OCI-LY7 (cell line): ENCODE data around the gene CFAP65. TPM values are rescaled to one million over a fixed set of nuclear protein-coding genes. Genes with fewer than 3 reads are reported as not detected.

ENCODE experiments used
- BruUV-seq: library from RNA; stranded (reverse); fragments of 400-500 nt; replicated peaks from 2 replicates; lab custom pipeline; 2021; lab: Mats Ljungman, UMichigan
- CTCF ChIA-PET: fragments of 300-600 bp; sonication (Branson Sonifier 250); formaldehyde crosslinking; loops from one replicate; lab custom pipeline; 2022; ENCODE audit warnings: antibody characterized with exemption; ENCODE audit not compliant: unreplicated experiment; lab: Charles Lee
- POLR2A ChIA-PET: fragments of 300-600 bp; sonication (Branson Sonifier 250); formaldehyde crosslinking; loops from one replicate; lab custom pipeline; 2022; ENCODE audit warnings: antibody characterized with exemption; lab: Charles Lee
- DNase-seq: peaks from one replicate; pipeline ENCODE4 v3.0.0-alpha.2; 2015; ENCODE audit warnings: low spot score
- H2AFZ ChIP-seq: fragments of 200-600 bp; sonication (generic), shearing (Covaris generic); 2 replicates; pipeline ENCODE4 v1.6.1; 2014; ENCODE audit warnings: mild to moderate bottlenecking, antibody characterized with exemption, low read length, moderate library complexity
- H3K27ac ChIP-seq: fragments of 200-600 bp; sonication (generic); 2 replicates; pipeline ENCODE4 v1.5.1; 2014; ENCODE audit warnings: mixed run types, low read depth, mild to moderate bottlenecking, moderate library complexity, low read length, inconsistent platforms; ENCODE audit not compliant: poor library complexity, severe bottlenecking
- H3K36me3 ChIP-seq: fragments of 200-600 bp; sonication (generic); 2 replicates; pipeline ENCODE4 v1.6.1; 2014; ENCODE audit warnings: mild to moderate bottlenecking, antibody characterized with exemption, low read length, moderate library complexity, mixed read lengths; ENCODE audit not compliant: insufficient read depth
- H3K4me1 ChIP-seq: fragments of 200-600 bp; sonication (generic); 2 replicates; pipeline ENCODE4 v1.5.1; 2014; ENCODE audit warnings: mild to moderate bottlenecking, low read length; ENCODE audit not compliant: insufficient read depth, poor library complexity, severe bottlenecking
- H3K4me2 ChIP-seq: fragments of 200-600 bp; sonication (generic); 2 replicates; pipeline ENCODE4 v1.6.1; 2014; ENCODE audit warnings: mild to moderate bottlenecking, low read length
- H3K4me3 ChIP-seq: fragments of 200-600 bp; sonication (generic); 2 replicates; pipeline ENCODE4 v1.5.1; 2014; ENCODE audit warnings: mild to moderate bottlenecking, low read depth, low read length; ENCODE audit not compliant: poor library complexity, severe bottlenecking
- H3K79me2 ChIP-seq: fragments of 200-600 bp; sonication (generic); 2 replicates; pipeline ENCODE4 v1.6.1; 2016; ENCODE audit warnings: low read depth, mild to moderate bottlenecking, low read length, moderate library complexity, mixed read lengths; ENCODE audit not compliant: insufficient read depth
- H3K9me2 ChIP-seq: fragments of 200-600 bp; sonication (generic); 2 replicates; pipeline ENCODE4 v1.6.1; 2016; ENCODE audit warnings: mild to moderate bottlenecking, low read length, mixed read lengths; ENCODE audit not compliant: insufficient read depth
- H3K9me3 ChIP-seq: fragments of 200-600 bp; sonication (generic); 2 replicates; pipeline ENCODE4 v1.6.1; 2014; ENCODE audit warnings: mild to moderate bottlenecking, mixed run types, low read length, mixed read lengths
- H4K20me1 ChIP-seq: fragments of 200-600 bp; sonication (generic); 2 replicates; pipeline ENCODE4 v1.6.1; 2014; ENCODE audit warnings: mild to moderate bottlenecking, antibody characterized with exemption, low read length, moderate library complexity, mixed read lengths; ENCODE audit not compliant: insufficient read depth
- EZH2phosphoT487 ChIP-seq: fragments of 200-600 bp; sonication (generic); IDR thresholded peaks from 2 replicates; pipeline ENCODE4 v1.6.1; 2018; ENCODE audit warnings: low read depth, borderline replicate concordance, mild to moderate bottlenecking, mixed run types, antibody characterized with exemption, low read length, moderate library complexity, mixed read lengths
- intact Hi-C: fragments of 100-400 bp; cut with micrococcal nuclease; formaldehyde crosslinking; loops from one replicate; pipeline ENCODE4 v1.10.0; 2022; ENCODE audit not compliant: unreplicated experiment
- total RNA-seq, 2 experiments: library from RNA; depleted of rRNA in 1 of 2; stranded (reverse); fragments of >200 nt in 1 of 2; shearing (Covaris generic) in 1 of 2; gene quantifications; 2 replicates each; pipeline ENCODE4 v1.2.3, GENCODE V29; 2014 to 2022
- TF ChIP-seq, protein P1 (sequence below): fragments of 200-600 bp; sonication (generic); conservative IDR thresholded peaks from 2 replicates; pipeline ENCODE4 v1.5.1; 2014; ENCODE audit warnings: mild to moderate bottlenecking, antibody characterized with exemption, low read length, moderate library complexity, mixed read lengths

The CFAP65 gene
- total RNA-seq, 2 experiments from 2014 or later, result not detected

DNA sequence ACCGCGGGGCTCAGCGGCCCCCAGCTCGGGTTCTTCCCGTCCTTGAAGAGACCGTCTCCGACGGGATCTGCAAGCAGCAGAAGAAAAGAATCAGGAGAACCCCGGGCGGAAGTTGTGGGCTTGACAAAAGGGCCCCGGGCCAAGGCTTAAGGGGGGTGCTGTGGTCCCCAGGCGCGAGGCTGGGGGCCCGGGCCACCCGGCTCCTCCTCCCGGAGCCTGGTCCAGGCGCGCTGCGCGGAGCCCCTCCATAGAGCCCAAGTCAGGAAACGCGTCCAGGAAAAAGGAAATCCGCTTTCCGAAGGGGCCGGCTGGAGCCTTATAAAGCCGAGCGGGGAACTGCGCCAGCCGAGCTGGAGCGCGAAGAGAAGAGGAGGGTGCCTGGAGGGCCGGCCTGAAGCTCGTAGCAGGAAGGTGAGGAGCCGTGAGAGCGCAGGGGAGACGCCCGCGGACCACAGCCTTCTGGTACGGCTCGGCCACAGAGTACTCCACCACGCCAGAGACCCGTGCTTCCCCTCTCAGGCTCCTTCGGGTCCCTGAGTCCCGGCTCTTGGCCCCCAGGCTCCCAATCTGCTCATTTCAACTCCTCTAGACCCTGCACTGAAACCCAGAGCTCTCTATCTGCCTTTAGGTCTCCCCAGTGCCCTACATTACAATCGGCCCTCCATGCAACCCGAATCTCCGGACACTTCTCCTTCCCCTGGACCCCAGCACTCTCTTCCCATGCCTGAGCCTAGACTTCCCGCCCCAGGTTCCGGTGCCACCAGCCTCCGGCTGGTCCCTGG lies 56.9 kb downstream of the CFAP65 start:
- H2AFZ ChIP-seq, result no peak overlapping the region
- no peak overlapping the region for H3K4me2 ChIP-seq
- H3K27ac ChIP-seq, result no peak overlapping the region
- BruUV-seq, result no TSS peak
- H3K36me3 ChIP-seq, result no peaks in the 10 kb centered on the region
- H4K20me1 ChIP-seq, result no peaks in the 10 kb centered on the region
- CTCF ChIA-PET, result no interaction called here
- no peak for DNase-seq
- no peak overlapping the region for H3K4me3 ChIP-seq
- no peaks in the 10 kb centered on the region for H3K79me2 ChIP-seq
- no peaks in the 10 kb centered on the region for H3K9me2 ChIP-seq
- H3K4me1 ChIP-seq, result no peaks in the 10 kb centered on the region
- POLR2A ChIA-PET, result no interaction called here
- no peak for TF ChIP-seq EZH2phosphoT487
- TF ChIP-seq, protein P1, sequence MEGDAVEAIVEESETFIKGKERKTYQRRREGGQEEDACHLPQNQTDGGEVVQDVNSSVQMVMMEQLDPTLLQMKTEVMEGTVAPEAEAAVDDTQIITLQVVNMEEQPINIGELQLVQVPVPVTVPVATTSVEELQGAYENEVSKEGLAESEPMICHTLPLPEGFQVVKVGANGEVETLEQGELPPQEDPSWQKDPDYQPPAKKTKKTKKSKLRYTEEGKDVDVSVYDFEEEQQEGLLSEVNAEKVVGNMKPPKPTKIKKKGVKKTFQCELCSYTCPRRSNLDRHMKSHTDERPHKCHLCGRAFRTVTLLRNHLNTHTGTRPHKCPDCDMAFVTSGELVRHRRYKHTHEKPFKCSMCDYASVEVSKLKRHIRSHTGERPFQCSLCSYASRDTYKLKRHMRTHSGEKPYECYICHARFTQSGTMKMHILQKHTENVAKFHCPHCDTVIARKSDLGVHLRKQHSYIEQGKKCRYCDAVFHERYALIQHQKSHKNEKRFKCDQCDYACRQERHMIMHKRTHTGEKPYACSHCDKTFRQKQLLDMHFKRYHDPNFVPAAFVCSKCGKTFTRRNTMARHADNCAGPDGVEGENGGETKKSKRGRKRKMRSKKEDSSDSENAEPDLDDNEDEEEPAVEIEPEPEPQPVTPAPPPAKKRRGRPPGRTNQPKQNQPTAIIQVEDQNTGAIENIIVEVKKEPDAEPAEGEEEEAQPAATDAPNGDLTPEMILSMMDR, result no peak
- no peaks in the 10 kb centered on the region for H3K9me3 ChIP-seq
- intact Hi-C loops, result no loop called here

DNA sequence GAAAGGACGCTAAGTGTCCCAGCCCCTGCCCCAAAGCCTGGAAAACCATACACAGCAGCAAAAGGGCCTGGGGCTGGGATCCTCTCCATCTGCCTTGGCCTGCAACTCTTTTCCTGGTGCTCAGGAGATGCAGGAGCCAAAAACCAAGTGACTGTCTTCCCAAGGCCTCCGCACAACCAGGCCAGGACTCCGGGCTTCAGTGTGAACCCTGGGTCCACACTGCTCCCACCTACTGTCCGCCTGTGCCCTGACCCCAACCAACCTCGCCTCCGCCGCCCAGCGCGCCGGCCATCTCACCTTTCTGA lies 57.4 kb downstream of the CFAP65 start:
- Histone ChIP-seq H3K4me2 (no peak overlapping the region), H3K9me2 (no peaks in the 10 kb centered on the region), H3K9me3 (no peaks in the 10 kb centered on the region), H3K4me1 (no peaks in the 10 kb centered on the region), H2AFZ (no peak overlapping the region), H3K79me2 (no peaks in the 10 kb centered on the region), H3K36me3 (no peaks in the 10 kb centered on the region), H3K27ac (no peak overlapping the region), H4K20me1 (no peaks in the 10 kb centered on the region), H3K4me3 (no peak overlapping the region)
- DNase-seq, result no peak
- TF ChIP-seq EZH2phosphoT487, result no peak
- TF ChIP-seq, protein P1, result no peak
- intact Hi-C loops, result no loop called here
- BruUV-seq, result no TSS peak
- ChIA-PET POLR2A (no interaction called here), CTCF (no interaction called here)

DNA sequence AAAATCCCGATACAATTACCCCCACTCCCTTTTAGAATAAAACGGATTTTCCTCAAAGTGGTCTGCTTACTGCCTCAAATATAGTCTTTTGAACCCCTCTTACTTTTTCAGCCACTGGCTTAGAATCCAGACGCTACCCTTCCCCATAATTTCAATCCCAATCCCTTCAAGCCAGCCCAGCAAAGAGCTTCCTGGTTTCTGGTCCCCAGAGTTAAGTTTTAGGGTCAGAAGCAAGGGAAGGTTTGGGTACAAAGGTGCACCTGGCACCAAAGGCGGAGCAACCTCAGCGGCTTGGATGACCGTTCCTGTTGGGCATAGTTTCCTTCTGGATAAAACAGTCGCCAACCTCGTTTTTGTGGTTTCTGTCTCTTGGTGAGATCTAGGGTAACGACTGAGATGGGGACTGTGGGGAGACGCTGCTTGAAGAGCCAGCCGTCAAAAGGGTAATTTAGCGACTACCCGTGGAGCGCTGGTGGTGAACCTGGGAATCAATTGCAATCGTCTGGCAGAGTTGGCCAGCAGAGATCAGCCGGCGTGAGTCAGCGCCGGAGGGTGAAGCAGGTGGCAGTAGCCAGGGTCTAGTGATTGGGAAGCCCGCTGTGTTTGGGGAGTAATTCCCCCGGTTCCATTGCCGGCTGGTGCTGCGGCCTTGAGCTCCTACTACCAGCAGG lies 57.9 kb downstream of the CFAP65 start:
- CTCF ChIA-PET, result no interaction called here
- Histone ChIP-seq H2AFZ (no peak overlapping the region), H3K79me2 (no peaks in the 10 kb centered on the region), H3K27ac (no peak overlapping the region), H3K4me2 (no peak overlapping the region), H3K4me3 (no peak overlapping the region), H3K9me2 (no peaks in the 10 kb centered on the region), H4K20me1 (no peaks in the 10 kb centered on the region), H3K9me3 (no peaks in the 10 kb centered on the region), H3K36me3 (no peaks in the 10 kb centered on the region), H3K4me1 (no peaks in the 10 kb centered on the region)
- POLR2A ChIA-PET, result no interaction called here
- DNase-seq, result no peak
- TF ChIP-seq EZH2phosphoT487, result no peak
- TF ChIP-seq, protein P1, result no peak
- intact Hi-C loops, result no loop called here
- BruUV-seq, result no TSS peak
